Large intestine (tissue), 3 donors: ENCODE data around the gene WDFY4. TPM values are rescaled to one million over a fixed set of nuclear protein-coding genes. Genes with fewer than 3 reads are reported as not detected.
A peak's percentile ranks its signal among the peaks of the same experiment; 100 is the strongest.

ENCODE experiments used
- DNase-seq, 2 donors: peaks; one replicate each; pipeline versions ENCODE4 v3.0.0 to v3.0.0-alpha.2; 2013
- H3K27ac ChIP-seq: one replicate; pipeline ENCODE4 v1.5.1; 2013; ENCODE audit warnings: low read length
- H3K27me3 ChIP-seq: 2 replicates; pipeline ENCODE4 v1.6.1; 2013; ENCODE audit warnings: low read length; ENCODE audit not compliant: control insufficient read depth, insufficient read depth
- H3K36me3 ChIP-seq: 2 replicates; pipeline ENCODE4 v1.6.1; 2013; ENCODE audit warnings: low read length; ENCODE audit not compliant: control insufficient read depth, insufficient read depth
- H3K4me1 ChIP-seq: one replicate; pipeline ENCODE4 v1.6.1; 2013; ENCODE audit warnings: low read length; ENCODE audit not compliant: control insufficient read depth, insufficient read depth
- H3K4me3 ChIP-seq: one replicate; pipeline ENCODE4 v1.5.1; 2013; ENCODE audit warnings: low read length
- H3K9me3 ChIP-seq: one replicate; pipeline ENCODE4 v1.6.1; 2013; ENCODE audit warnings: mild to moderate bottlenecking, low read depth, low read length, moderate library complexity; ENCODE audit not compliant: control insufficient read depth
- WGBS: methylation state at CpG from one replicate; pipeline ENCODE4 v1.1.5; 2013; ENCODE audit warnings: low lambda C conversion rate; ENCODE audit not compliant: insufficient coverage; 5-methylcytosine and 5-hydroxymethylcytosine counted together
- polyA plus RNA-seq: library from polyadenylated mRNA; unstranded; fragments of 120-200 nt; gene quantifications from one replicate; pipeline ENCODE4 v1.2.1, GENCODE V29; 2013

The WDFY4 gene
- polyA plus RNA-seq, 1 donor = 3.5 TPM

GRCh38 chr10:48655411-48656240, 29.0 kb upstream of the WDFY4 start:
- no peak overlapping the region for H3K27ac ChIP-seq
- H3K4me3 ChIP-seq = peak overlapping the region; percentile 6
- WGBS = no CpG with 5 or more reads among the region's 55 CpGs
- peaks cover 38% of the 10 kb centered on the region for H3K27me3 ChIP-seq
- peak; percentile 28 to 41 for DNase-seq
- H3K36me3 ChIP-seq = no peaks in the 10 kb centered on the region
- peaks cover 11% of the 10 kb centered on the region for H3K4me1 ChIP-seq
- H3K9me3 ChIP-seq = peaks cover 4% of the 10 kb centered on the region

- DNase-seq = peak; percentile 80 to 88
- Histone ChIP-seq H3K9me3 (peaks cover 4% of the 10 kb centered on the region), H3K4me1 (peaks cover 11% of the 10 kb centered on the region), H3K4me3 (peak overlapping the region; percentile 20), H3K36me3 (no peaks in the 10 kb centered on the region), H3K27ac (no peak overlapping the region), H3K27me3 (peaks cover 34% of the 10 kb centered on the region)
- WGBS = no CpG with 5 or more reads among the region's 46 CpGs
These were observed 28.3 kb upstream of the WDFY4 start for GRCh38 chr10:48656241-48656913.

DNA sequence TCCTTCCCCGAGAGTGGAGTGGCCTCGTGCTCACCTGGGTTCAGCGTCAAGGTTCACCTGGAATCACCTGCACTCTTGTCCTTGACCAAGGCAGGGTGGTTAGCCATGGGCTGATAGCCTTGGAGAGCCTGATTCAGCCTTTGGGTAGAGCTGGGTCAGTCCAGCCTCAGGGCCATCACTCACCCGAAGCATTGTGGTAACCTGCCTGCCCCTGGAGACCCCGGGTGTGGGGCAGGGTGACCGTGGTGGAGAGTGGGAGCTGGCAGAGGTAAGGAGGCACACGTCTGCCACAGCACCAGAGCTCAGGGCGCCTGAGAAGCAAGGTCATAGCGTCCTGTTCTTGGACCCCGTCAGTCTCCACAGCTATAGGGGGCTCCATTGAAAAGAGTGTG, 27.8 kb upstream of the WDFY4 start:
- peaks cover 4% of the 10 kb centered on the region for H3K9me3 ChIP-seq
- no peak overlapping the region for H3K4me3 ChIP-seq
- no CpG with 5 or more reads among the region's 10 CpGs for WGBS
- H3K36me3 ChIP-seq = no peaks in the 10 kb centered on the region
- H3K27ac ChIP-seq = no peak overlapping the region
- peaks cover 11% of the 10 kb centered on the region for H3K4me1 ChIP-seq
- H3K27me3 ChIP-seq = peaks cover 32% of the 10 kb centered on the region
- DNase-seq = no peak

GRCh38 chr10:48657416-48657815, 27.3 kb upstream of the WDFY4 start:
- Histone ChIP-seq H3K9me3 (peaks cover 4% of the 10 kb centered on the region), H3K27ac (no peak overlapping the region), H3K4me3 (no peak overlapping the region), H3K36me3 (no peaks in the 10 kb centered on the region), H3K4me1 (peaks cover 11% of the 10 kb centered on the region), H3K27me3 (peaks cover 32% of the 10 kb centered on the region)
- no CpG with 5 or more reads among the region's 5 CpGs for WGBS
- DNase-seq = no peak

DNA sequence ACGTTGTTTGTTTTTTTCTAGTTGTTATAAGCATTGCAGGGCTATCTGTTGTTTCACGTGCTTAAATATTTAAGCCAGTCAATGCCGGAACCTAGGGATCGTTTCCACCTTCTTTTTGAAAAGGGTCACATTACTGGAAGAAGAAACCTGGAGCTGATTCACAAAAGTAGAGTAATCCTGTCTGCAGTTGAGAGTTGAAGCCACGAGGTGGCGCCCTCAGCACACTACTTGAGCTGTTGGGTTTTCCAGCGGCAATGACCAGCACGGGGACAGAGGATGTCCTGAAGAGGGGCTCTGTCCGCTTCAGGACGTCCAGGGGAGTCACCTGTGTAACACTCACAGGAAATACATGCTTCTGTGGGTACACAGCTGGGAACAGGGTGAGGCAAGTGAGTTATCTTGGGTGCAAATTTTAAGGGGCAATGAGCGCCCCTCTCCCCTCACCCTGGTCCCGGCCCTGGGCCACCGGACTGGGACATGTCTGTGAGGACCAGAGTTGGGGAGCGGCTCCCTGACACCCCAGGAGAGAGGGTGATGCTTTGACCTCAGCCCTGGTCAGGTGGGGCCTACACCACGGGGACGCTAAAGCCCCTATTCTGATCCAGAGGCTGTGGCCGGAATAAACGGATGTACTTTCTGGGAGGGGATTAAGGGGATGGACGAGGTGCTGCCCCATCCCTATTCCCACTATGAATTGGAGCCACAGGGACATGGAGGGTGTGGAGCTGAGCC, 26.3 kb upstream of the WDFY4 start:
- WGBS = no CpG with 5 or more reads among the region's 19 CpGs
- H3K27ac ChIP-seq = no peak overlapping the region
- DNase-seq = peak; percentile 41 to 51
- peaks cover 32% of the 10 kb centered on the region for H3K27me3 ChIP-seq
- no peaks in the 10 kb centered on the region for H3K36me3 ChIP-seq
- H3K4me1 ChIP-seq = peaks cover 11% of the 10 kb centered on the region
- H3K4me3 ChIP-seq = no peak overlapping the region
- H3K9me3 ChIP-seq = peaks cover 4% of the 10 kb centered on the region

DNA sequence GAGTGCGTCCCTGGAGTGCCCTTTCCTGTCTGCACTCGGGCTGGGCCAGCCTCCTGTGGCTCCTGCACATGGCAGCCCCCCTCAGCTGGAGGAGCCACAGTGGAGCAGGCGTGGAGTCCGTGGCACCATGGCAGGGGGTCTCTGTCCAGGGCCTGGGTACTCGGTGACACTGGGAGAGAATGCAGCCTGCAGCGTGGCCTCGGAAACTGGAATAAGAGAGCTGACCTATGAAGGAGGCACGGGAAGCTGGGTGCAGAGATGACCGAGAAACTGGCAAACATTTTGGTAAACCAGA, 25.8 kb upstream of the WDFY4 start:
- Histone ChIP-seq H3K4me3 (no peak overlapping the region), H3K27ac (no peak overlapping the region), H3K27me3 (peaks cover 30% of the 10 kb centered on the region), H3K4me1 (peaks cover 11% of the 10 kb centered on the region), H3K36me3 (no peaks in the 10 kb centered on the region), H3K9me3 (peaks cover 4% of the 10 kb centered on the region)
- 100% methylated on average over 2 of the region's 9 CpGs for WGBS
- DNase-seq = no peak

DNA sequence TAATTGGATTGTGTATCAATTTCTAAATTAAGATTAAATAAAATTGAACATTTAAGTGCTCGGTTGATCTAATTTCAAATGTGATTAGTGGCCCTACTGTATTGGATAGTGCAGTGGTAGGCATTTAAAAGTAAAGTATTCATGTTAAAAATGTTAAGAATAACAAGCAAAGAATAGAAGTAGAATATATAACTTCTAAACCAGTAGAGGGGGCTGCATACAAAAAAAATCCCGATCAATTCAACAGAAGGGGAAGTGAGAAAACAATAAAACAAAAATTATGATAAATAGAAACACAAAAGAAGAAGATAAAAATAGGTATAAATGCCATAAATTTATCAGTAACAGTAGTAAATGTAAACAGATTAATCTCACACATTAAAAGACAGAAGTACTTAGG, 24.9 kb upstream of the WDFY4 start:
- no peaks in the 10 kb centered on the region for H3K36me3 ChIP-seq
- 25% methylated on average over 2 of the region's 2 CpGs for WGBS
- H3K4me3 ChIP-seq = no peak overlapping the region
- peaks cover 29% of the 10 kb centered on the region for H3K27me3 ChIP-seq
- peaks cover 4% of the 10 kb centered on the region for H3K9me3 ChIP-seq
- H3K27ac ChIP-seq = no peak overlapping the region
- H3K4me1 ChIP-seq = peaks cover 11% of the 10 kb centered on the region
- no peak for DNase-seq

GRCh38 chr10:48661441-48661840, 23.2 kb upstream of the WDFY4 start:
- Histone ChIP-seq H3K27ac (no peak overlapping the region), H3K4me3 (no peak overlapping the region), H3K9me3 (no peaks in the 10 kb centered on the region), H3K36me3 (no peaks in the 10 kb centered on the region), H3K27me3 (peaks cover 19% of the 10 kb centered on the region), H3K4me1 (peaks cover 4% of the 10 kb centered on the region)
- no peak for DNase-seq

DNA sequence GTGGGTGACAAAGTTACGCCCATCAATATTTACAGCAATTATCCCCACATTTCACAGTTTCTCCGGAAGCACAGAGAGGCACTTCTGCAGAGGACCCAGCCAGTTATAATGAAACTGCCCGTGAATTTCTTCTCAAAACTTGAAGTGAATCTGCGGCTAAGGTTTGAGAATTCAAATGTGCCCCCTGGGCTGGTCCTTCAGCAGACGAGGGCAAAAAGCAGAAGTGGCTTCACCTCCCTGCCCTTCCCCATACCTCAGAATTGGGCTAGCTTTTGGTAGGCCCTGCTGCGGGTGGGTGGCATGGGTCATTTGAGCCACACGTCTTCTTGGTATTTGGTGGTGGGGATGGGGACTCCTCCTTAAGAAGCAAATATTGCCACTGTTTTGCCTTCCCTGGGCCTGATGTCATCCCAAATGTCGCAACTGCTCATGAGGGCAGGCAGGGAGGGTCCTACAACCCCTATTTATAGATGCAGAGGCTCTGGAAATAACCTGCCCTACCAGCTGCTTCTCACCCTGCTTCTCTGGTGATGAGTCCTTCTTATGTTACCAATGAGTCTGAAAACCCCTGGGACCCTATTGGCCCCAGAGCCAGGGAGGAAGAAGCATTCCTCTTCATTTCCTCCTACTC, 16.6 kb upstream of the WDFY4 start:
- WGBS = no CpG with 5 or more reads among the region's 8 CpGs
- Histone ChIP-seq H3K4me3 (no peak overlapping the region), H3K36me3 (no peaks in the 10 kb centered on the region), H3K27me3 (peaks cover 16% of the 10 kb centered on the region), H3K9me3 (no peaks in the 10 kb centered on the region), H3K4me1 (no peaks in the 10 kb centered on the region), H3K27ac (no peak overlapping the region)
- DNase-seq = no peak
